GM12865 (cell line): ENCODE results near the gene AOC2.
"Not testable (repeated sequence)": the region's sequence is repeated elsewhere in the genome, so short reads cannot be mapped to it uniquely, and the experiment has no call there.

Experiments
- DNase-seq: peaks from one replicate; pipeline ENCODE4 v3.0.0; 2010; ENCODE audit warnings: low read depth
- H3K4me3 ChIP-seq: 2 replicates; pipeline ENCODE4 v1.5.1; 2011; ENCODE audit warnings: mild to moderate bottlenecking, low read depth, low read length, control low read depth
- CTCF ChIP-seq: IDR thresholded peaks from 2 replicates; pipeline ENCODE4 v1.5.1; 2011; ENCODE audit warnings: low read length, control low read depth, low read depth, inconsistent platforms; ENCODE audit not compliant: insufficient read depth; ENCODE audit errors: missing control alignments

The AOC2 gene

GRCh38 chr17:42894283-42895184, 50.2 kb downstream of the AOC2 start:
- H3K4me3 ChIP-seq: no peak overlapping the region
- no peak for DNase-seq
- no peak for TF ChIP-seq CTCF

GRCh38 chr17:42895185-42895555, 50.8 kb downstream of the AOC2 start:
- TF ChIP-seq CTCF: no peak
- DNase-seq: no peak
- no peak overlapping the region for H3K4me3 ChIP-seq

GRCh38 chr17:42898147-42898811, 53.9 kb downstream of the AOC2 start:
- no peak for TF ChIP-seq CTCF
- H3K4me3 ChIP-seq: no peak overlapping the region
- DNase-seq: no peak

- not testable (repeated sequence) for H3K4me3 ChIP-seq
These were observed 55.6 kb downstream of the AOC2 start for GRCh38 chr17:42899981-42900380.

More at GRCh38 chr17:42899981-42900380, 55.6 kb downstream of the AOC2 start:
- not testable (repeated sequence) for DNase-seq
